ENCODE measurements around the gene SH3TC1. TPM values are rescaled to one million over a fixed set of nuclear protein-coding genes. Genes with fewer than 3 reads are reported as not detected.

SH3TC1 gene
- polyA plus RNA-seq, 1 donor from 2014 or later: 39.8 TPM

- no peaks in the 10 kb centered on the region for H3K9me3 Mint-ChIP-seq
- H3K4me1 Mint-ChIP-seq: peaks cover 2 to 5% (median 4%) of the 10 kb centered on the region in 3 donors
Measured at GRCh38 chr4:8244931-8245460, 45.9 kb downstream of the SH3TC1 start.

DNA sequence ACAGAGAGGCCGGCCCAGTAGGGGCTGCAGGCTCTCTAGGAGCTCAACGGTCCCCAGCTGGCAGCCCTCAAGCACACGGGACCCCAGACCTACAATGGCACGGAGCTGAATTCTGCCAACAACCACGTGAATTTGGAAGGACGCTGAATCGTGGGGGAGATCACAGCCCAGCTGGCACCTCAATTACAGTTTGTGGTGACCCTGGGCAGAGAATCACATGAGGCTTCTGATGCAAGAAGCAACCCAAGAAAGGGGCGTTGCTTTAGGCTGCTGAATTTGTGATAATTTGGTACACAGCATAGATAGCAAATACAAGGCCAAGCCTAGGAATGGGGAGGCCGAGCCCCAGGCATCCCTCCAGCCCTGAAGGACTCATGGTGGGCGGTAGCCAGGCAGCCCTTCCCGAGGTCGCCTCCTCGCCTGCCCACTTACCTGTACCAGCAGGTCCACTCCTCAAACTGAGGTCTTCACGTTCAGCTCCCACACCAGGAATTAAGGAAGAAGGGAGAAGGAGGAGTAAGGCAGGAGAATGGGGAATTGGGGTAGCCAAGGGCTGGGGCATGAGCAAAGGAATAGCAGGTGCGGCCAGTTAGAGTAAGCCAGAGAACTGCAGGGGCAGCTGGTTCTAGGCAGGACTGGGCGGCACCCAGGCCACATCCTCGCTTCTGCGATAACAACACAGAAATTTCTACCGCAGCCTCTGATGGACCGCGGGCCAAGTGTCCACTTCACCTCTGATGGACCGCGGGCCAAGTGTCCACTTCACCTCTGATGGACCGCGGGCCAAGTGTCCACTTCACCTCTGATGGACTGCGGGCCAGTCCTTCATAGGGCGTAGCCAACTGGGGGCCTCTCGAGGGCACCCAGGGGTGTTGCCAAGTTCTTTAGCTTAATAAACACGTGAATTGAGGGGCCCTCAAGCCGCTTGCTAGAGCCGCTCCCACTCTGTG, 47.1 kb downstream of the SH3TC1 start:
- no peaks in the 10 kb centered on the region for H3K27me3 Mint-ChIP-seq
- H3K4me1 Mint-ChIP-seq: peaks cover 2 to 5% (median 4%) of the 10 kb centered on the region in 3 donors
- H3K36me3 Mint-ChIP-seq: no peaks in the 10 kb centered on the region
- no peaks in the 10 kb centered on the region for H3K9me3 Mint-ChIP-seq
- H3K27ac Mint-ChIP-seq: no peak overlapping the region
- peak overlapping the region in 1 of 4 donors; percentile 5 for H3K4me3 Mint-ChIP-seq

More at GRCh38 chr4:8244931-8245460, 45.9 kb downstream of the SH3TC1 start:
- Mint-ChIP-seq H3K27me3 (no peaks in the 10 kb centered on the region), H3K4me3 (no peak overlapping the region), H3K27ac (no peak overlapping the region), H3K36me3 (no peaks in the 10 kb centered on the region)

DNA sequence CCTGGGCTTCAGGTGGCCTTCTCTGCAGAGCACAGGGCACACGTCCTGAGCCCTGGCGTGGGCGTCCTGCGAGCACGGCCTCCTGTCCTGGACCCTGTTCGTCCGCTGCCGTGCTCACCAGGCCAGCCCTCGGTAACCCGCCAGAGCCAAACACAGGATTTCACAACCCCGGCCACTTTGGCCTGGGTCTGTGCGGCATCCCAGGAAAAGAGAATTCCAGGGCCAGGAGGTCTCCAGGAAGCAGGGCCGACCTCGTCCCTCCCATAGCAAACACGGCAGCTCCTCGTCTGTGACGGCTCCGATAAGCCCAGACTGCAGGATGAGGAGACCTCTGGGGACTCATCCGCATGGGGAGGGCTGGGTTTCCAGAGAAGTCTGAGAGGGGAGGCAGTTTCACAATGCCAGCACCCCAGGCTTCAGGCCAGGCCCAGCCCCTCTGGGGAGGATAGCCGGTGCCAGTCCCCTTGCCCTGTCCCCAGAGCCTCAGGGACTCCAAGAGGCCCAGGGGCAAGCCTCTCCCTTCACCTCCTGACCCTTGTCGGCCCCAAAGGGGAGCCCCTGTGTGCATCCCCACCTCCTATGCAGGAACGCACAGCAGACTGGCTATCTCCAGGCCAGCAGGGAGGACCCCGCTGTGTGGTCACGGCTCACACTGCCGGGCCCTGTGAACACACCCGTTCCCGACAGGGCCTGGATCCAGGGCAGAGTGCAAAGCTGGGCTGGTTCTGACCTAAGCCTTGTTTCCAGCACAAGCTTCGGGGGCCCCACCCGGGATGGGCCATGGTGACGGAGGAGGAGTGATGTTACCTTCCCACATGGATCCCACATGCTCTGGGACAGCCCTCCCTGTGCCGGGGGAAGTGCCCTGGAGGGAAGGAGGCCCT, 48.2 kb downstream of the SH3TC1 start:
- Mint-ChIP-seq H3K4me3 (no peak overlapping the region), H3K9me3 (no peaks in the 10 kb centered on the region), H3K27me3 (no peaks in the 10 kb centered on the region), H3K27ac (no peak overlapping the region), H3K4me1 (peaks cover 0 to 2% (median 0%) of the 10 kb centered on the region in 3 donors), H3K36me3 (no peaks in the 10 kb centered on the region)

GRCh38 chr4:8248091-8248490, 49.0 kb downstream of the SH3TC1 start:
- no peak overlapping the region for H3K4me3 Mint-ChIP-seq
- H3K9me3 Mint-ChIP-seq: no peaks in the 10 kb centered on the region
- no peaks in the 10 kb centered on the region for H3K36me3 Mint-ChIP-seq
- no peaks in the 10 kb centered on the region for H3K27me3 Mint-ChIP-seq
- no peaks in the 10 kb centered on the region for H3K4me1 Mint-ChIP-seq
- no peak overlapping the region for H3K27ac Mint-ChIP-seq

GRCh38 chr4:8250227-8250626, 51.1 kb downstream of the SH3TC1 start:
- no peaks in the 10 kb centered on the region for H3K36me3 Mint-ChIP-seq
- H3K4me3 Mint-ChIP-seq: no peak overlapping the region
- no peak overlapping the region for H3K27ac Mint-ChIP-seq
- no peaks in the 10 kb centered on the region for H3K27me3 Mint-ChIP-seq
- no peaks in the 10 kb centered on the region for H3K9me3 Mint-ChIP-seq
- no peaks in the 10 kb centered on the region for H3K4me1 Mint-ChIP-seq

DNA sequence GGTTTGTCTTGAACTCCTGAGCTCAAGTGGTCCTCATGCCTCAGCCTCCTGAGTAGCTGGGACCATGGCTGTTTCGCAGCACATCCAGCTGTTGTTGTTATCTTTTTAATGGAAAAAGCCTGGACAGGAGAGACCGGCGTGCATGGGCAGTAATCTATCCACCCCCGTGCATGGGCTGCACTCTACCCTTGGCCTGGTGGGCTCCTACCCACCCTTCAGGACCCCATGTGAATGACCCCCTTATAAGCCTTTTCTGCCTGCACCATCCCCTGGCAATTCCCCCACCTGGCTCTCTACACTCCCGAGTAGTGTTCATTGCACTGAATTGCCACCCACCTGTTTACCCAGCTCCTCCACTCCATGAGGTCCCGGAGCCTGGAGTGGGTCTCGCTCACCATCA, 51.5 kb downstream of the SH3TC1 start:
- no peak overlapping the region for H3K27ac Mint-ChIP-seq
- peak overlapping the region in 1 of 4 donors; percentile 47 for H3K4me3 Mint-ChIP-seq
- H3K36me3 Mint-ChIP-seq: no peaks in the 10 kb centered on the region
- no peaks in the 10 kb centered on the region for H3K9me3 Mint-ChIP-seq
- H3K4me1 Mint-ChIP-seq: no peaks in the 10 kb centered on the region
- no peaks in the 10 kb centered on the region for H3K27me3 Mint-ChIP-seq

GRCh38 chr4:8251110-8251883, 52.2 kb downstream of the SH3TC1 start:
- H3K27ac Mint-ChIP-seq: no peak overlapping the region
- H3K4me1 Mint-ChIP-seq: no peaks in the 10 kb centered on the region
- H3K4me3 Mint-ChIP-seq: no peak overlapping the region
- H3K27me3 Mint-ChIP-seq: peaks cover 2% of the 10 kb centered on the region
- no peaks in the 10 kb centered on the region for H3K36me3 Mint-ChIP-seq
- H3K9me3 Mint-ChIP-seq: no peaks in the 10 kb centered on the region

DNA sequence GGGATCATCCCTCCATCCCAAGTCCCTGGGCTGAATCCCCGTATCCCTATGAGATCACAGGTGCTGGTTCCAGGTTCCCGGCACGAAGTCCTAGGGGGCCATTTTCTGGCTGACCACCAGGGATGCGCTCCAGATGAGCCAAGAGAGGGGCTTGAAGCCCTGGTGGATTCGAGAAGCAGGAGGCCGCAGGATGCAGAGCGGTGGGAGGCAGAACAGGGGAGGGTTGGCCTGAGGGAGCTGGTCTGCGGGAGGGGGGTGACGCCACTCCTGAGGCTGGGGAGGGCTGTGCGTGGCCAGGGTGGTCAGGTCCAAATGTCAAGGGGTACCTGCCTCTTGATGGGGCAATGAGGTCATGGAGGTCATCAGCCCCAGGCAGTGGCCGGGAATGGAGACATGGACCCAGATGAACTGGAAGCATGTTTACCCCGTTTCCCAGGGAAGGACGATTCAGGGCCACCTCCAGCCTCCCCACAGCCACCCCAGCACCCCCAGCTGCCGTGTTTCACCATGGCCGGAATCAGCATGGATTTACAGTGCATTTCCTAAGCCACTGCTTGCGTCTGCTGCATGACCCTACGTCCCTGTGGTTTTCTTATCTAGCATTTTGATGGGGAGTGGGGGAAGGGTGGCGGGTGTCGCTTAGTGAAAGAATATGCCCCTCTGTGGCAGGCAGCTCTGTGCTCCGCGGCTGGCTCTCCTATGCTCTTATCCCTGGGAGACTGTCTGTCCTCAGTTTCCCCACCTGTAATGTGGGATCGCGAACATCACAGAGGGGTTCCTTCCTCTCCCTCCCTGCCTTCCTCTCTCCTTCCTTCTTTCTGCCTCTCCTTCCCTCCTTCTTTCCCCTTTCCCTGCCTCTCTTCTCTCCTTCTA, 53.4 kb downstream of the SH3TC1 start:
- Mint-ChIP-seq H3K36me3 (no peaks in the 10 kb centered on the region), H3K9me3 (no peaks in the 10 kb centered on the region), H3K27ac (peak overlapping the region in 1 of 3 donors; percentile 50), H3K4me1 (no peaks in the 10 kb centered on the region), H3K4me3 (no peak overlapping the region), H3K27me3 (peaks cover 2% of the 10 kb centered on the region)

DNA sequence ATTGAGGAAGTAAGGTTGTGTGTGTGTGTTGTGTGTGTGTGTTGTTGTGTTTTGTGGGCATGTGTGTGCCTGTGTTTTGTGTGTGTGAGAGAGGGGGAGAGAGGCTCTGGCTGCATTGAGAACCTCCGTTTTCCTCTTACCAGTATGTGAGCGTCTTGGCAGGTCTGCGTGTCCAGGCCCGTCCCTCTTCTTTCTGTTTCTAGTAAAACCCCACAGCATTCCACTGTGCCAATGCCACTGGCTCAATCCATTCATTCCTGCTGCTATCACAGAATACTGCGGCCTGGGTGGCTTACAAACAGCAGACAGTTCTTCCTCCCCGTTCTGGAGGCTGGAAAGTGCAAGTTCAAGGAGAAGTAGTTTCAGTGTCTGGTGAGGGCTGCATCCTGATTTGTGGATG, 55.0 kb downstream of the SH3TC1 start:
- Mint-ChIP-seq H3K4me1 (no peaks in the 10 kb centered on the region), H3K9me3 (peaks cover 0 to 1% (median 0%) of the 10 kb centered on the region in 3 donors), H3K27ac (no peak overlapping the region), H3K4me3 (peak overlapping the region in 1 of 4 donors; percentile 2), H3K27me3 (peaks cover 2% of the 10 kb centered on the region), H3K36me3 (no peaks in the 10 kb centered on the region)

DNA sequence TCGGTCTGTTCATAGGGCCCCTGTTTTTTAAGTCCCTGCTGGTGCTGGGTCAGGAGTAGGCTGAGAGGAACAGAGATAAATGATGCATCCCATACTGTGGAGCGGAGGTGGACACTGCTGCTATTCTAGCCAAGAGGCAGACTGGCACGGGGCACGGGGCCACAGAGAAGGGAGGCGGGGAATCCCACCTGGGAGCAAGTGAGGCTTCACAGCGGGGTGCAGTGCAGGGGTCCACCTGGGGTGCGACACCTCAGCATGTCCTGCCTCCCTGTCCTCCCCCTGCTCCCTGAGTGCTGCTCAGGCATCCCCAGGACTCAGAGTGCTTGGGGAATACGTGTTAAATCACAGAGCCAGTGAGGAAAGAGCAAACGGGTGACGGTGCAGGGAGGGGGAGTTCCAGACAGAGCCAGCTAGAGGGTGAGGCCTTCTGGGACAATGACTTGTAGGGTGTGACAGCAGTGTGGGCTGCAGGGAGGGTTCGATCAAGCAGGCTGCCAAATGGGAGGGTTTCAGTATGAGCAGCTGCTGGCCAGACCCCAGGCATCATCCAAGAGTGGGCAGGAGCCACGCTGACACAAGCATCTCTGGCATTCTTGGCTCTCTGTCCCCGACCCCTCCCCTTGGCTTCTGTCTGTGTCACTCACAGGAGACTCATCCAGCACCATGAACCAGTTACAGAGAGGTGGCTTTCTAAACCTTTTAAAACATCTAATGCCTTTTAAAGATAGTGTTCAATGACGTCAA, 56.8 kb downstream of the SH3TC1 start:
- H3K9me3 Mint-ChIP-seq: peaks cover 0 to 1% (median 0%) of the 10 kb centered on the region in 3 donors
- H3K27ac Mint-ChIP-seq: no peak overlapping the region
- peaks cover 7% of the 10 kb centered on the region for H3K27me3 Mint-ChIP-seq
- H3K4me3 Mint-ChIP-seq: no peak overlapping the region
- H3K4me1 Mint-ChIP-seq: no peaks in the 10 kb centered on the region
- peaks cover 2% of the 10 kb centered on the region for H3K36me3 Mint-ChIP-seq

DNA sequence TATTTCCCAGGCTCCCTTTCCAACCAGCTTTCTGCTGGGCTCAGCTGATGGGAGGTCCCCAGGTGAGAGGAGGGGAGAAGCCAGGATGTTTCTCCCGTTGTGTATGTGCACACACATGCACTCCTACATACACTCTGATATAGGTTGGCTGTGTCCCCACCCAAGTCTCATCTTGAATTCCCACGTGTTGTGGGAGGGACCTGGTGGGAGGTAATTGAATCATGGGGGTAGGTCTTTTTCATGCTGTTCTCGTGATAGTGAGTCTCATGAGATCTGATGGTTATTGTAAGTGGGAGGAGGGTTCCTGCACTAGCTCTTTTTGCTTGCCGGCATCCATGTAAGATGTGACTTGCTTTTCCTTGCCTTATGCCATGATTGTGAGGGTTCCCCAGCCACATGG, 58.8 kb downstream of the SH3TC1 start:
- peaks cover 9% of the 10 kb centered on the region for H3K27me3 Mint-ChIP-seq
- H3K27ac Mint-ChIP-seq: no peak overlapping the region
- no peaks in the 10 kb centered on the region for H3K4me1 Mint-ChIP-seq
- no peak overlapping the region for H3K4me3 Mint-ChIP-seq
- peaks cover 2% of the 10 kb centered on the region for H3K36me3 Mint-ChIP-seq
- peaks cover 0 to 1% (median 0%) of the 10 kb centered on the region in 3 donors for H3K9me3 Mint-ChIP-seq

GRCh38 chr4:8258552-8259212, 59.6 kb downstream of the SH3TC1 start:
- Mint-ChIP-seq H3K27me3 (peaks cover 15% of the 10 kb centered on the region), H3K9me3 (peaks cover 0 to 1% (median 0%) of the 10 kb centered on the region in 3 donors), H3K27ac (no peak overlapping the region), H3K4me3 (no peak overlapping the region), H3K4me1 (peaks cover 0 to 2% (median 1%) of the 10 kb centered on the region in 3 donors), H3K36me3 (peaks cover 2% of the 10 kb centered on the region)
